T-helper 1 cell treated with Interleukin-12 subunit alpha and Interleukin-12 subunit beta and Interleukin-4 antibody, amounts not matched to agents 30 μg/mL and 1 μg/mL, for 36 hours (primary cell): ENCODE measurements around the gene MKRN1.
"Not testable (repeated sequence)": the region's sequence is repeated elsewhere in the genome, so short reads cannot be mapped to it uniquely, and the experiment has no call there.

ENCODE experiments used
- H3K27ac Mint-ChIP-seq: one replicate; pipeline ENCODE4 v1.8.0; 2021; ENCODE audit warnings: mild to moderate bottlenecking, mixed read lengths
- H3K27me3 Mint-ChIP-seq: one replicate; pipeline ENCODE4 v1.8.0; 2021; ENCODE audit warnings: low read depth, mixed read lengths
- H3K36me3 Mint-ChIP-seq: one replicate; pipeline ENCODE4 v1.8.0; 2021; ENCODE audit warnings: low read depth, mixed read lengths
- H3K4me1 Mint-ChIP-seq: one replicate; pipeline ENCODE4 v1.8.0; 2021; ENCODE audit warnings: low read depth, mixed read lengths
- H3K4me3 Mint-ChIP-seq: one replicate; pipeline ENCODE4 v1.8.0; 2021; ENCODE audit warnings: mild to moderate bottlenecking, moderate library complexity, mixed read lengths
- H3K9me3 Mint-ChIP-seq: one replicate; pipeline ENCODE4 v1.8.0; 2021; ENCODE audit warnings: mixed read lengths

MKRN1 gene

DNA sequence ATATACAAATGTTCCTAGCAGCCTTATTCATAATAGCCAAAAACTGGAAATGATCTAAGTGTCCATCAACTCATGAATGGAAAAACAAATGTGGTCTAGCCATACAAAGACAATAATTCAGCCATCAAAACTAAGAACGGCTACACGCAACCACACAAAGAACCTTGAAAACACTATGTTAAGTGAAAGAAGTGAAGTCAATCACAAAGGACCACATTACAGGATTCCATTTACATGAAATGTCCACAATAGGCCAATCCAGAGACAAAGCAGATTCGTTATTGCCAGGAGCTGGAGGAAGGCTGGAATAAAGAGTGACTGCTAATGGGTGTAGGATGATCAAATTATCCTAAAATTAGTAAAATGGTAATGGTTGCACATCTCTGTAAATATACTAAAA is 21.1 kb downstream of the MKRN1 start:
- H3K9me3 Mint-ChIP-seq, result no peaks in the 10 kb centered on the region
- no peak overlapping the region for H3K27ac Mint-ChIP-seq
- peaks cover 29% of the 10 kb centered on the region for H3K4me1 Mint-ChIP-seq
- H3K27me3 Mint-ChIP-seq, result no peaks in the 10 kb centered on the region
- H3K36me3 Mint-ChIP-seq, result peaks cover 46% of the 10 kb centered on the region
- H3K4me3 Mint-ChIP-seq, result no peak overlapping the region

DNA sequence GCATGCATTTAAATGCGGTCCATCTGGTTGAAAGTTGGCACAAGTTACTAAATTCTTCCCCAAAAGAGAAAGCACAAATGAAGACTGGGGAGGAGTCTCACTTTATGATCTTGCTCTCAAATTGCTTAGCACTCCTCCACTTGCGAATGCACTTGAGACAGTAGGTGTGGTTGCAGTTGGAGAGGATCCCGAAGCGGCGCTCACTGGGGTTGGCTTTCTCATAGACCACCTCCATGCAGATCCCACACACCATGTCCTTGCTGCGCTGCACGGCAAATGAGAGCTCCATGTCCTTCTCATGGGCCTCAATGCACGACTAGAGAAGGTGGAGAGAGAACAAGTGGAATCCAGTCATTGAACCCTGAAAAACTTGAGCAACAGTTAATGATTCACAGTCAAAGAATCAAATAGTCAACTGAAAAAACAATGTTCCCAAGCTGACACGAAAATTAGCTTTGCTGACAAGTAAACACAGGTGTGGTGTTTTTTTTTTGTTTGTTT is 22.7 kb downstream of the MKRN1 start:
- H3K4me3 Mint-ChIP-seq, result no peak overlapping the region
- H3K27ac Mint-ChIP-seq, result no peak overlapping the region
- peaks cover 35% of the 10 kb centered on the region for H3K4me1 Mint-ChIP-seq
- peaks cover 56% of the 10 kb centered on the region for H3K36me3 Mint-ChIP-seq
- no peaks in the 10 kb centered on the region for H3K9me3 Mint-ChIP-seq
- H3K27me3 Mint-ChIP-seq, result no peaks in the 10 kb centered on the region

DNA sequence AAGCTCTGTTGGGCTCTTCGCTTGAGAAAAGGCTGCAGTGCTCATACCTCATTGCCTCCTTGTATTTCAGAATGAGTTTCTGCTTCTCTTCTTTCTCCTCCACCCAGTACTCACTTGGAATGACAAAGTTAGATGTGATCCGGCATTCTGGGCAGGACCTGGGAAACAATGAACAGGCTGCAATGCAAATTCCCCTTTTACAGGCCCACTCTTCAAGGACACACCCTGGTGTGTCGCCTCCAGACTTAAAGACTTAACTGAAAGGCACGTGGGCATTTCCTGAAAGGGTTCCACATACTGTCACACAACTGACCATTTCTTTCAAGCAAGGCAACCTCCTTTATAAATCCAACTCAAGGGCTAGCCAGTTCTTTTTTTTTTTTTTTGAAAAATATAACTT is 23.6 kb downstream of the MKRN1 start:
- Mint-ChIP-seq H3K9me3 (no peaks in the 10 kb centered on the region), H3K4me1 (peaks cover 38% of the 10 kb centered on the region), H3K36me3 (peaks cover 53% of the 10 kb centered on the region), H3K4me3 (no peak overlapping the region), H3K27ac (no peak overlapping the region), H3K27me3 (no peaks in the 10 kb centered on the region)

DNA sequence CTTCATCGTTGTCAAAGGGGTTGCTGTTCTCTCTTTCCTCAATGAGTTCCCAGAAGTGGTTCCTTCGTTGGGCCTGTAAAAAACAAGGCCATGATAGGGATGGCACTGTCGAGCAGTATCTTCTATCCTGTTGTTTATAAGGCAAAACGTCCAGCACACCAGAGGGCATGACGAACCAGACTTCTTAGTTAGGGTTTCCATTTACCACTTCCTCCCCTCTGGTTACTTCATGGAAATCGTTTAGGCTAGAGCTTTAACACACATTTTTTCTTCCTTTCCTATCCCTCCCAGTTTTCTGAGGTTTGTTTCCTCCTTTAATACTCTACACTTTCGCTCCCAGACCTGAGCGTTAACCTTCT is 24.7 kb downstream of the MKRN1 start:
- Mint-ChIP-seq H3K9me3 (no peaks in the 10 kb centered on the region), H3K36me3 (peaks cover 52% of the 10 kb centered on the region), H3K4me3 (peak overlapping the region; percentile 8), H3K27ac (peak overlapping the region; percentile 81), H3K27me3 (no peaks in the 10 kb centered on the region), H3K4me1 (peaks cover 45% of the 10 kb centered on the region)

DNA sequence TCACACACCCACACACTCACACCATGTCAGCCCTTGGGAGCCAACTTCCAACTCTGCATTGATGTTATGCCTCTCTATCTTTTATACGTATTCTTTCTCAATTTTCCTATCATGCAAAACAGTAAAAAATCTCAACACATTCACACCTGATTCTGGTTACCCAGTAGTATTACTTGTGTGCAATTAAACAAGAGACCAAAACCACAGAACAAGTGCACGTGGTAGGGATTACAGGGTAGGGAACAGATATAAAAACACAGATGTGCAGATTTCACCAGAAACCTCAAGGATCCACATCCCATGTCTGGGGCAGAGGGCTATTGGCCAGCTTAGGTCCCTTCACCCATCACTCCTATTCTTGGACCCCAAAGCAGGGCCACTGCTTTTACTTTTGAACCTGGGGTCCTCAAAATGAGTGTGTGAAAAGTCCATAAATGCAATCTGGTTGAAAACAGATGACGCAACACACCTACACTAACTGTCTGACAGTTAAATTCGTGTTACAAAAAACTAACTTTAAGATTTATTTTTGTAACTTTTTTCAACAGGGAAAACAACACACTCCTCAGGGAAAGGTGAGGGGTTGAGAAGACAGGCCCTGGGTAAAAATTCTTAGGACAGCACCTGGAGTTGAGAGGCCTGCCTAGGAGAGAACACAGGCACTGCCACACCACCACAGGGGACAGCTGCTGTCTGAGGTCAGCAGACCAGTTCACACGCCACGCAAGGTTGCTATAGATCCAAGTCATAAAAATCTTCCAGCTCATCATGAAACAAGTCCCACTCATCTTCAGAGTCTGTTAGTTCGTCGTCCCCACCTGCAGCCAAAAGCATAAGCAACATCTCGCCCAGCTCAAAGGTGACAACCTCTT is 25.3 kb downstream of the MKRN1 start:
- Mint-ChIP-seq H3K4me3 (peak overlapping the region; percentile 8), H3K36me3 (peaks cover 46% of the 10 kb centered on the region), H3K4me1 (peaks cover 43% of the 10 kb centered on the region), H3K27ac (peak overlapping the region; percentile 81)
- not testable (repeated sequence) for H3K27me3 Mint-ChIP-seq, H3K9me3 Mint-ChIP-seq

DNA sequence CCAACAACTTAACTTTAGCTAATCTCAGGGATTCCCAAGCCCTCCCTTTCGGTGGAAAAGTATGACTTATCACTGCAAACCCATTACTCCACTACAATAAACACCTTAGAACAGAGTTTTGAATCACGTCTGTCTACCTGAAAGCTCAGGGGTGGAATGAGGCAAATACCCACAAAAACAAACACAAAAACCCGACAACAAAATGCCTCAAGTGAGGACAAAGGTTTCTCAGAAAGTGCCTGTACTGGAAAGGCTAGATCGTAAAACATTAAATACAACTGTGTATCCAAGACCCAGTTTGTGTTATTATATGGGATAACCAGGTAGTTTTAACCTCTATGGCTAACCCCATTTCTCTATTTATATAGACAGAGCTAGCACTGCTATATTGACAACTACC is 26.0 kb downstream of the MKRN1 start:
- no peak overlapping the region for H3K27ac Mint-ChIP-seq
- no peaks in the 10 kb centered on the region for H3K27me3 Mint-ChIP-seq
- H3K36me3 Mint-ChIP-seq, result peaks cover 41% of the 10 kb centered on the region
- no peaks in the 10 kb centered on the region for H3K9me3 Mint-ChIP-seq
- peaks cover 41% of the 10 kb centered on the region for H3K4me1 Mint-ChIP-seq
- no peak overlapping the region for H3K4me3 Mint-ChIP-seq

DNA sequence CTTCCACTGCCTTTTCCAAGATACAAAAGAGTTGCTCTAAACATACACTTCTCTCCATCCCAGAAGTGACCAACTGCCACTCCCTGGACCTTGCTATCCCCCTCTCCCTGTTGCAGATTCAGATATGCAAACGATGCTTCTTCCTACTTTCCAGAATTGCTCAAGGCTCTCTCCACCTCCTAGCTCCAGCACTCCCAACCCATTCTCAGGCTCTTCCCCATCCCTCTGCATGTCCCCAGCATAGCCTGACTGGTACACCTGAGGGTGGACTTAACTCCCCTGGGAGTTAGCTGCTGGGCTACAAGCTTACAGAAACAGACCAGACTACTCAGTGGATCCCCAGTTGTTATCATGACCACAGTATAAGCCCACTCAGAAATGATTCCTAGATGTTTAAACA is 27.6 kb downstream of the MKRN1 start:
- no peak overlapping the region for H3K4me3 Mint-ChIP-seq
- no peaks in the 10 kb centered on the region for H3K27me3 Mint-ChIP-seq
- no peaks in the 10 kb centered on the region for H3K9me3 Mint-ChIP-seq
- H3K36me3 Mint-ChIP-seq, result peaks cover 35% of the 10 kb centered on the region
- peaks cover 49% of the 10 kb centered on the region for H3K4me1 Mint-ChIP-seq
- no peak overlapping the region for H3K27ac Mint-ChIP-seq

DNA sequence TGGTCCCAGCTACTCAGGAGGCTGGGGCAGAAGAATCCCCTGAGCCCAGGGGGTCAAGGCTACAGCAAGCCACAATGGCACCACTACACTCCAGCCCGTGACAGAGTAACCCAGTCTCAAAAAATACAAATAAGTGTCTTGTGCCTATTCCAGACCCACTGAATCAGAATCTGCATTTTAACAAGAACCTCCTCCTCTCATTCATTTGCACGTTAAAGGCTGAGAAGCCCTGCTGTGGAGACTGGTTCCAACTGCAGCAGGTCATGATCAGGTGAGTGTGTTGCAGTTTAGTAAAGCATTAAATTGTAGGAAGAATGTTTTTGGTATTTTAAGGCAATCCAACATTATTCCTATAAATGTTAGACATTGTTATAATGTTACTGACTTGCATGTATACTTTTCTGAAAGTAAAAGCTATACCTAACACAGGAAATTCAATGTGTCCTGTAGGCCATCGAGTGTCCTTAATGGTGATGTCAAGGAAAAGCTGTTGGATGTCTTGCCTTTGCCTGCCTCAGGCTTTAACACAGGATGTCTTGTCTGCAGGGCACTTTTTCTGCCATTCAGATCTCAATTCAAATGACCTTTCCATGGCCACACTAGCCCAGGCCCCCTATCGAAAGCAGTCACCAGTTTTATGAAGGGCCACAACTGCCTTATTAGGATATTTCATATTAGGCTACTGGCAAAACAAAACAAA is 30.4 kb downstream of the MKRN1 start:
- Mint-ChIP-seq H3K27ac (no peak overlapping the region), H3K4me1 (peaks cover 33% of the 10 kb centered on the region), H3K4me3 (no peak overlapping the region), H3K27me3 (no peaks in the 10 kb centered on the region), H3K36me3 (peaks cover 12% of the 10 kb centered on the region), H3K9me3 (no peaks in the 10 kb centered on the region)

DNA sequence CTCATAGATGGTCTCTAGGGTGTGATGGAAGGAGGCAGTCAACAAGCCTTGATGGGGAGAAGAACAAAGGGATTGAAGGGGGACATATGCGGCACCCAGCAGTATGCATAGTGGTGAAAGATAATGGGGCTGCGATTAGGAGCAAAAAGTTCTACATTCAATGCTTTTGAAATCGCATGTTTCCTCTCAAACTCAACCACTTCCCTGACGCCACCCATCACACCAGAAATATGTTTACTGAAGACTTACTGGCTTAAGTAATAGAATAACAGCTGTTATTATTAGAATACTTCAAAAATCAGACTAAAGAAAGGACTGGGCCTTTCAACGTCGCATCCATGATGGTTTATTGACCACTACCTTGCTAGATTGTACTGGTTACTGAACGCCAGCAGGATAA is 31.5 kb downstream of the MKRN1 start:
- H3K4me3 Mint-ChIP-seq, result no peak overlapping the region
- peaks cover 32% of the 10 kb centered on the region for H3K4me1 Mint-ChIP-seq
- peaks cover 10% of the 10 kb centered on the region for H3K36me3 Mint-ChIP-seq
- no peaks in the 10 kb centered on the region for H3K27me3 Mint-ChIP-seq
- H3K27ac Mint-ChIP-seq, result no peak overlapping the region
- H3K9me3 Mint-ChIP-seq, result no peaks in the 10 kb centered on the region

DNA sequence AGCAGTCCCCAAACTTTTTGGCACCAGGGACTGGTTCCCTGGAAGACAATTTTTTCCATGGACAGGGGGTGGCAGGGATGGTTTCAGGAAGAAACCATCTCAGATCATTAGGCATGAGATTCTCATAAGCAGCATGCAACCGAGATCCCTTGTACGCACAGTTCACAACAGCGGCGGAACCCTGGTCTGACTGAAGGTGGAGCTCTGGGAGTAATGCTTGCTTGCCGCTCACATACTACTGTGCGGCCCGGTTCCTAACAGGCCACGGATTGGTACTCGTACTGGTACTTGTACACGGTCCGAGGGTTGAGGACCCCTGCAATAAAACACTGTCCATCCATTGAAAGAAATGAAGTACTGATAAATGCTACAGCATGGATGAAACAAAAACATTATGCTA is 32.8 kb downstream of the MKRN1 start:
- no peaks in the 10 kb centered on the region for H3K9me3 Mint-ChIP-seq
- peaks cover 2% of the 10 kb centered on the region for H3K36me3 Mint-ChIP-seq
- H3K27ac Mint-ChIP-seq, result no peak overlapping the region
- H3K27me3 Mint-ChIP-seq, result no peaks in the 10 kb centered on the region
- H3K4me3 Mint-ChIP-seq, result no peak overlapping the region
- peaks cover 26% of the 10 kb centered on the region for H3K4me1 Mint-ChIP-seq

DNA sequence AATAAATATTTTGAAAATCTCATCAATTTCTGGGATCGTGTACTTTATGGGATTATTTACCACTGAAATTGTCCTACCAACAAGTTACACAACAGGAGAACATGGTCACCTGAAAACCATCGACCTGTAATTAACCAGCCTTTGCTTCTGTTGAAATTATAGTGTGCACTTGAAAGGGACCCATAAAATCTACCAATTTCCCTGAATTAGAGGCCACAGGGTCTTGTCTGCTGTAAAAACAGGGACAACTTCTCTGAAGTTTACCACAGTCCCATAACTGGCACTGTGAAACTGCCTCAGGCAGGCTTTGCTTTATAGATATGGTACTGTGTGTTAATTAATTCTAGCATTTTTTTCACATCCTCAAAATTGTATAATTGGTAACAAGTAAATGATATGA is 37.8 kb downstream of the MKRN1 start:
- no peaks in the 10 kb centered on the region for H3K9me3 Mint-ChIP-seq
- H3K27me3 Mint-ChIP-seq, result no peaks in the 10 kb centered on the region
- peaks cover 5% of the 10 kb centered on the region for H3K4me1 Mint-ChIP-seq

DNA sequence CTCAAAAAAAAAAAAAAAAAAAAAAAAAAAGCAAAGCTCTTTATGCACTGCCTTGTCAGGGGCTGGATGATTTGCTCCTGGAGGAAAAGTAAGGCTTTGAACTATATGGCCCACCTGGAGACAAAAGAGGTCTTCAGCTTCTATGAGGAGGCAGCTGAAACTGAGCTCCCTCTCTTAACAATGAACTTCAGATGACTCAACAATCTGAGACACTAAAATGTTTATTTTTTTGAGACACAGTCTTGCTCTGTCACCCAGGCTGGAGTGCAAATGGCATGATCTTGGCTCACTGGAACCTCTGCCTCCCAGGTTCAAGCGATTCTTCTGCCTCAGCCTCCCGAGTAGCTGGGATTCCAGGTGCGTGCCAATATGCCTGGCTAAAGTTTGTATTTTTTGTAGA is 38.7 kb downstream of the MKRN1 start:
- H3K36me3 Mint-ChIP-seq, result no peaks in the 10 kb centered on the region
- H3K9me3 Mint-ChIP-seq, result no peaks in the 10 kb centered on the region
- H3K27ac Mint-ChIP-seq, result no peak overlapping the region
- no peaks in the 10 kb centered on the region for H3K27me3 Mint-ChIP-seq
- peaks cover 5% of the 10 kb centered on the region for H3K4me1 Mint-ChIP-seq
- H3K4me3 Mint-ChIP-seq, result no peak overlapping the region

More for the DNA sequence above, 37.8 kb downstream of the MKRN1 start:
- no peaks in the 10 kb centered on the region for H3K36me3 Mint-ChIP-seq
- H3K27ac Mint-ChIP-seq, result no peak overlapping the region
- H3K4me3 Mint-ChIP-seq, result no peak overlapping the region

DNA sequence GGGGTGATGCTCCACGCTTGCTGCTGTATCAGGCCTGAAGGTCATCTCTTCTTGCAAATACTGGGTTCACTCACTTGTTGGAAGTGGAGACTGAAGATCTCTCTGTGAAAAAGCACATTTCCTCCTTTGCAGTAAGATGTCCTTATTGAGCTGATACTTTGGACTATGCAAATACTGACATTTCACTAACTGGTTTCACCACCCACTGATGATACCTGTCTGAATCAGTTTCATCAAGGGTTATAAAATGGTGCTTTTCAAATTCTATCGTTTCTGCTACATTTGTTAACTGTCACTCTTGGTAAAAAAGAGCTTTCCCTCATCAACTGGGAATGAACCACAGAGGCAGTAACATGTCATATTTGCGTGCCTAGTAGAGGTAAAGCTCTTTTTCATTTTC is 39.9 kb downstream of the MKRN1 start:
- Mint-ChIP-seq H3K4me3 (no peak overlapping the region), H3K4me1 (peaks cover 5% of the 10 kb centered on the region), H3K27ac (no peak overlapping the region), H3K9me3 (no peaks in the 10 kb centered on the region), H3K36me3 (no peaks in the 10 kb centered on the region), H3K27me3 (no peaks in the 10 kb centered on the region)

DNA sequence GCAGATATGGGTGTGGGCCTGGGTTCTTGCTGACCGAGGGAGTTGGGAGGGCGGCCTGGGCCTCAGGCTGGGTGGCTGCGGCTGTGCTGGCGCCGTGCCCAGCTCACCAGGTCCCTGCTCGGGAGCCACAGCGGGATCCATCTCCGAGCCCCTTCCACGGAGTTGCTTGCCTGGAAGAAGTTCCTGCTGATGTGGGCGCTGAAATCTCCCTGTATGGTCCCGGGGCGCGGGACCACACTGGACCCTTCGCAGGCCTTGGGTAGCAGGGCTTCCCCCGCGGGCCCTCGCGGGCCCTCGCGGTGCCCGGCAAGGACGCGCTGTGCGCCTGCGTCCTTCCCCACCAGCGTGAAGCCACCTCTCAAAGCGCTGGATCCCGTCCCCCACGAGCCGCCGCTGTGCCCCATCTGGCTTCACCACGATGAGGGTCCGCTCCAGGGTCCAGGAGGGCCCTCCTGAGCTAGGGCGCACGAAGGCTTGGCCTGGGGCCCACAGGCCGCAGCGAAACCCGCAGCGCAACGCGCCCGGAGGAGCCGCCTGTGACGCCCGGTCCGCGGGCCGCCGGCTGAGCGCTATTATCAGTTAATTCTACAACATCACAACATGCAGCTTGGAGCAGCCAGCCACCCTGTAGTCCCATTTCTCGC is 43.9 kb downstream of the MKRN1 start:
- Mint-ChIP-seq H3K36me3 (no peaks in the 10 kb centered on the region), H3K9me3 (no peaks in the 10 kb centered on the region), H3K4me3 (no peak overlapping the region), H3K27ac (no peak overlapping the region), H3K4me1 (no peaks in the 10 kb centered on the region), H3K27me3 (no peaks in the 10 kb centered on the region)

DNA sequence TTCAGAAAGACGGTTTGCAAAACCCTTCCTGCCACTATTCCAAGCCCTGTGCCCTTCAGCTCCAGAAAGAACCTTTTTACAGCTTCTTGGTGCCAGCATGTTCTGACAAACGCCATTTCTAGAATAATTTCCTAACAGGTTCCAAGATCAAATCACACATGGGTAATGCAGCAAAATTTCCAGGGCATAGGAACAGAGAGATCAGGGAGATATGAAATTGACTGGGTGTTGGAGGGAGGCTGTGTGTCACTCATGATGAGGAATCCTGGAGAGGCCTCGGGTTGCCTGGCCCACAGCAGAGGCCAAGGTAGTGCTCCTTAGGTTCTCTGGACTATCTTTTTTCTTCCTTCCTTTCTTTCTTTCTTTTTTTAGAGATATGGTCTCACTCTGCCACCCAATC is 45.9 kb downstream of the MKRN1 start:
- Mint-ChIP-seq H3K4me3 (no peak overlapping the region), H3K27ac (no peak overlapping the region), H3K9me3 (no peaks in the 10 kb centered on the region), H3K27me3 (no peaks in the 10 kb centered on the region), H3K4me1 (no peaks in the 10 kb centered on the region), H3K36me3 (no peaks in the 10 kb centered on the region)
